HPDE6-E6E7 (cell line): ENCODE results near the gene GREB1L.
"Not testable (repeated sequence)": the region's sequence is repeated elsewhere in the genome, so short reads cannot be mapped to it uniquely, and the experiment has no call there.

Source experiments
- DNase-seq: peaks from one replicate; pipeline ENCODE4 v3.0.0; 2011; ENCODE audit warnings: missing footprints; ENCODE audit errors: extremely low spot score

Gene GREB1L

GRCh38 chr18:21306368-21306767, 64.3 kb downstream of the GREB1L start:
- DNase-seq, result no peak

GRCh38 chr18:21307578-21307977, 65.5 kb downstream of the GREB1L start:
- no peak for DNase-seq

- DNase-seq, result no peak
Measured at GRCh38 chr18:21309248-21309647, 67.2 kb downstream of the GREB1L start.

- not testable (repeated sequence) for DNase-seq
Measured at GRCh38 chr18:21311980-21312379, 69.9 kb downstream of the GREB1L start.

GRCh38 chr18:21313576-21313975, 71.5 kb downstream of the GREB1L start:
- no peak for DNase-seq

- no peak for DNase-seq
Measured at GRCh38 chr18:21314724-21315123, 72.7 kb downstream of the GREB1L start.

- DNase-seq, result not testable (repeated sequence)
Measured at GRCh38 chr18:21315126-21315525, 73.1 kb downstream of the GREB1L start.

GRCh38 chr18:21315741-21316197, 73.7 kb downstream of the GREB1L start:
- DNase-seq, result no peak

GRCh38 chr18:21316296-21316695, 74.3 kb downstream of the GREB1L start:
- DNase-seq, result no peak

DNA sequence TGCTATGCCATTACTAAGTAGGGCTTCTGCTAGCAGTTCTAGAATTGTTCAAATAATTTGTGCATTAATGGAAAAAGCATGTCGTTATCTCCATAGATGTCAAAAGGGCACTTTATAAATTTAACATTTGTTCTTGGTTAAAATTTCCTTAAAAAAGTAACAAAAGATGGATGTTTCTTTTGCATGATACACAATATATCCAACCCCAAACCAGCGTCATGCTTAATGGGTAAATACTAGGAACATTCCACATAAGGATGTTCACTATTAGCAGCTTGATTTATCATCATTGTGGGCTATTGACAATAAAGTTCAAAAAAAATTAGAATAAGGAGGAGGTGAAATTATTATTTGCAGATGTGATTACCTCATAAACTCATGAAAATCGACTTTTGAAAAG, 79.7 kb downstream of the GREB1L start:
- DNase-seq, result no peak

DNA sequence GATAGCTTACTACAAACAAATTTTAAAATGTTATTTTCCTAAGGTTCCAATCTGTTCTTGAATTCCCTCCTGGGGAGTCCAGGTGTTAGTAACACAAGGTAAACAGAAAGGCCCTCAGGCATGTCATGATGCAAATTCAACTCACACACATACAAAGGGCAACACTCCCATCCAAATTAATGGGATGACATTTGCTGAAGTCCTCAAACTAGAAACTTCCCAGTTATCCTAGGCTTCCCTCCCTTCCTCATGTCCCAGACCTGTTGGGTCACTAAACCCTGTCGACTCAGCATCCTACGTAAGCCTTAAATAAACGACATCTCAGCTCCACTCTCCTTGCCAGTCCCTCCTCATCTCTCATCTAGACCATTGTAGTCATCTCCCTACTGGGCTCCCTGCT, 85.1 kb downstream of the GREB1L start:
- no peak for DNase-seq

DNA sequence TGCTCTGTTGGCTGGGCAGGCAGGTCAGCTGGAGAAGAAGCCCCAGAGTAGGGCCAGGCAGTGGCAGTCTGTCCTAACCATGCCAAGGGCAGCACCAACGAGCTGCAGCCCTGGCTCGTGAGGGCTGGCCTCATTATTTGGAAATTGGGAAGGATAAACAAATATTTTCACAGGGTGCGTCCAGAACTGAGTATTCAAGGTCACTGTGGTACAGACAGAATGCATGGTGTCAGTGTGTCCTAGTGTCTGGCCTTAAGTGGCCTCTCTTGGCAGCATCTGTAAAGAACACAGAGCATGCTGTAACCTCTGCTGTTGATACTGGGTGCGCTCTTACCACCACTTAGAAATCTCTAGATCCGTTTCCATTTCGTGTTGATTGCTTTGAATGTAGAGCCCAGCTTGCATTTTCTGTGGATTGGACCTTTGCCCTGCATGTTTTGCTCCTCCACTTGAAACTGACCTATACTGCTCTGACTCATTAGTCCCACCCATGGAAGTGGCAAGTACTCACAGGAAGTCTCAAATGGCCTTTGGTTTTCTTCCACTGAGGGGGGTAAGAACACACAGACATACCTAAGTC, 88.2 kb downstream of the GREB1L start:
- DNase-seq, result no peak

- DNase-seq, result no peak
Measured at GRCh38 chr18:21331065-21331464, 89.0 kb downstream of the GREB1L start.

GRCh38 chr18:21335927-21336488, 94.0 kb downstream of the GREB1L start:
- DNase-seq, result no peak

- no peak for DNase-seq
Measured at GRCh38 chr18:21336846-21337245, 94.8 kb downstream of the GREB1L start.

DNA sequence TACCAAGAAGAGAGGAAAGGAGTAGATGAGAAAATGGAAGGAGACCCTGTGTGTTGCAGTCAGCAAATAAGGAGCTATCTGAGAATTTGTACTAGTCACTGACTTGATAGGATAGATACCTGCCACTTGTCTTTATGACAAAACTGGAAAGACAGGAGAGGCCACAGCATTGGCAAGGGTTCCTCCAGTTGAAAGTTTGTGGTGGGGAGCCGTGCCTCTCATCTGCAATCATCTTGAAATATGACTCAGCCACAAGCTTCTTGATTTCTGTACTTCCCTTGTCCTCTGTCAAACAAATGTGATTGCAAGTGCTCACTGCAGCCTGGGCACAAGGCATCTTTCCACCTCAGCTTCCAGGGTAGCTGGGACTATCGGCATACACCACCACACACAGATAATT, 99.1 kb downstream of the GREB1L start:
- DNase-seq, result no peak

- DNase-seq, result no peak
Measured at GRCh38 chr18:21342372-21342771, 100.3 kb downstream of the GREB1L start.

- DNase-seq, result no peak
Measured at GRCh38 chr18:21344860-21345259, 102.8 kb downstream of the GREB1L start.

- DNase-seq, result no peak
Measured at GRCh38 chr18:21345840-21346239, 103.8 kb downstream of the GREB1L start.

- no peak for DNase-seq
Measured at GRCh38 chr18:21359746-21360145, 117.7 kb downstream of the GREB1L start.

DNA sequence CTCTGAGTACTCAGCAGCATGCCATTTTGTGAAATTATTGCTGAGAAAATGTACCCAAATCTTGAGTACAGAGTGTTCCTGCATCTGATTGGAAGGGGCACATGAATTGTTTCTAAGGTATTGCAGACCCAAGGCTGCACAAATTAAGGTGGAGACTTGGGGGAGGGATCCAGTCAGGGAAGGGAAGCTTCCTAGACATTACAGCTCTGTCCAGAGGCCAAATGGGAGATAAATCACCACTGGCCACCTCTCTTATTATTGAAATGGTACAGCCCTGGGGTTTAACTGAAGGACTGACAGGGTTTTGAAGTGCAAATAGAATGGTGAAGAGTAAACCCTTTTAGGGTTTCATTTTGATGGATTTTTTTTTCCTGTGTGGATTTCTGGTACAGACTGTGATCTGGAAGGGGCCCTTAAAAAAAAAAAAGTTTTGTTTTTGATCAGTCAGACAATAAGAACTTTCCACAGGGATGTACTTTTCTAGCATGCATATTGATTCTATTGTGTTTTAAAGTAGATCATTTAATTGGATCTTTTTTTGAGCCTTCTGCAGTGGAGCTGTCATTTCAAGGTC, 119.4 kb downstream of the GREB1L start:
- DNase-seq, result no peak

- DNase-seq, result no peak
Measured at GRCh38 chr18:21362831-21363230, 120.8 kb downstream of the GREB1L start.

DNA sequence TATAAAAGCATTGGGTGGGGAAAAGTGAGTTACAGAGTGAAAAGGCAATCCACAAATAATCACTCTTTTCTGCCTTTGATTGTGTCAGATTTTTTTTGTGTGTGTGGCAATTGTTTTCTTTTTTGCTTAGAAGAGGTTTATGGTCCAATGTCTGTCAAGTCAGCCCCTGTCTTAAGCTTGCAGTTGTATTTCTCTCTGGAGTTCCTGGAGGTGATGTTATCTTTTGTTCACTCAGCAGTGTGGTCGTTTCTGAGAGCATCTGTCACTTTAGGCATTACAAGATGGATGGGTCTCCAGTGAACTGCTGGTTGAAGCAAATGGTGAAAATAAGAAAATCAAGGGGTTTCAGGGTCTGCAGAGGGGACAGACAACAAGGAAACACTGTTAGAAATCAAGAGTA, 121.3 kb downstream of the GREB1L start:
- no peak for DNase-seq

GRCh38 chr18:21364471-21364870, 122.4 kb downstream of the GREB1L start:
- DNase-seq, result no peak
